H1 (cell line): Measurements from ENCODE around the gene HOOK1. TPM values are rescaled to one million over a fixed set of nuclear protein-coding genes. Genes with fewer than 3 reads are reported as not detected.

Experiments
- CTCF ChIA-PET: fragments of 300-600 bp; sonication (Branson Sonifier 250); formaldehyde crosslinking; loops from one replicate; lab custom pipeline; 2021; ENCODE audit not compliant: partially characterized antibody; lab: Charles Lee
- POLR2A ChIA-PET: fragments of 300-600 bp; sonication (Branson Sonifier 250); formaldehyde crosslinking; loops from one replicate; lab custom pipeline; 2021; ENCODE audit warnings: inconsistent platforms; ENCODE audit not compliant: partially characterized antibody; lab: Charles Lee
- DNase-seq, 2 experiments: peaks; one replicate each; pipeline versions ENCODE4 v3.0.0 to v3.0.0-alpha.2; 2010 to 2022; ENCODE audit warnings: low spot score in 2 of 2, low read depth in 1 of 2, mixed read lengths in 1 of 2
- FAIRE-seq: peaks from 2 replicates; lab custom pipeline; 2011; peaks lifted over from hg19 to GRCh38; lab: Jason Lieb, UNC
- H2AFZ ChIP-seq: 2 replicates; pipeline ENCODE4 v1.8.1; 2012; ENCODE audit warnings: low read length, inconsistent platforms
- H2AK5ac ChIP-seq: 2 replicates; pipeline ENCODE4 v1.6.1; 2013; ENCODE audit warnings: low read depth, low read length
- H2BK120ac ChIP-seq: replicated peaks from 2 replicates; pipeline ENCODE3; 2013; ENCODE audit warnings: low read depth, low read length, inconsistent platforms
- H2BK12ac ChIP-seq: 2 replicates; pipeline ENCODE4 v1.6.1; 2013; ENCODE audit warnings: low read depth, low read length
- H2BK15ac ChIP-seq: 2 replicates; pipeline ENCODE4 v1.6.1; 2013; ENCODE audit warnings: low read length
- H2BK20ac ChIP-seq: 2 replicates; pipeline ENCODE4 v1.6.1; 2013; ENCODE audit warnings: low read length
- H2BK5ac ChIP-seq: 2 replicates; pipeline ENCODE4 v1.6.1; 2013; ENCODE audit warnings: low read depth, low read length
- H3K14ac ChIP-seq: 2 replicates; pipeline ENCODE4 v1.6.1; 2013; ENCODE audit warnings: inconsistent platforms; ENCODE audit not compliant: insufficient read length
- H3K18ac ChIP-seq: 2 replicates; pipeline ENCODE4 v1.6.1; 2013; ENCODE audit warnings: low read length; ENCODE audit errors: extremely low read depth
- H3K23ac ChIP-seq: 2 replicates; pipeline ENCODE4 v1.6.1; 2013; ENCODE audit warnings: inconsistent platforms; ENCODE audit not compliant: insufficient read length
- H3K23me2 ChIP-seq: 2 replicates; pipeline ENCODE4 v1.6.1; 2013; ENCODE audit warnings: low read depth, low read length
- H3K27ac ChIP-seq: 2 replicates; pipeline ENCODE4 v1.6.1; 2011; ENCODE audit warnings: low read depth, low read length, inconsistent platforms
- H3K27me3 ChIP-seq, 4 experiments: replicated peaks in 1 of 4; 1 replicate in 1 of 4; 2 replicates in 3 of 4; pipeline versions ENCODE4 v1.6.1 to v1.8.1; 2011 to 2013; ENCODE audit warnings: low read length in 3 of 4, mild to moderate bottlenecking in 3 of 4, inconsistent platforms in 2 of 4, mixed read lengths in 2 of 4, moderate library complexity in 1 of 4; ENCODE audit not compliant: control insufficient read depth in 3 of 4, insufficient read depth in 3 of 4; ENCODE audit errors: extremely low read depth in 1 of 4
- H3K36me3 ChIP-seq, 4 experiments: 2 replicates each; pipeline versions ENCODE4 v1.6.1 to v1.8.1; 2011 to 2013; ENCODE audit warnings: mild to moderate bottlenecking in 4 of 4, low read length in 3 of 4, moderate library complexity in 2 of 4, control low read depth in 1 of 4, inconsistent platforms in 1 of 4; ENCODE audit not compliant: insufficient read depth in 4 of 4, control insufficient read depth in 2 of 4
- H3K4ac ChIP-seq: replicated peaks from 2 replicates; pipeline ENCODE3; 2013; ENCODE audit warnings: low read length, low read depth, mixed read lengths, inconsistent platforms; ENCODE audit not compliant: insufficient read length
- H3K4me1 ChIP-seq, 4 experiments: replicated peaks in 1 of 4; 1 replicate in 1 of 4; 2 replicates in 3 of 4; pipeline versions ENCODE4 v1.6.1 to v1.8.1; 2011 to 2013; ENCODE audit warnings: low read length in 3 of 4, inconsistent platforms in 2 of 4, mixed read lengths in 1 of 4; ENCODE audit not compliant: insufficient read depth in 4 of 4, control insufficient read depth in 3 of 4
- H3K4me2 ChIP-seq, 2 experiments: 2 replicates each; pipeline versions ENCODE4 v1.6.1 to v1.8.1; 2011 to 2013; ENCODE audit warnings: low read depth in 2 of 2, low read length in 2 of 2, control low read depth in 1 of 2, inconsistent platforms in 1 of 2, mild to moderate bottlenecking in 1 of 2; ENCODE audit not compliant: insufficient read depth in 1 of 2
- H3K4me3 ChIP-seq, 4 experiments: fragments of 200-600, 300-600 bp in 1 of 4; sonication (generic), shearing (Covaris generic), sonication (Bioruptor Twin) in 1 of 4; 2 replicates each; pipeline versions ENCODE4 v1.5.1 to v1.8.1; 2011 to 2016; ENCODE audit warnings: low read length in 4 of 4, low read depth in 3 of 4, control low read depth in 2 of 4, inconsistent platforms in 2 of 4, mild to moderate bottlenecking in 2 of 4, mixed read lengths in 1 of 4, moderate library complexity in 1 of 4; ENCODE audit not compliant: insufficient read depth in 2 of 4; ENCODE audit errors: extremely low read depth in 1 of 4
- H3K56ac ChIP-seq: replicated peaks from 2 replicates; pipeline ENCODE3; 2013; ENCODE audit warnings: low read depth, mild to moderate bottlenecking, mixed read lengths, low read length, inconsistent platforms; ENCODE audit not compliant: insufficient read length
- H3K79me1 ChIP-seq: 2 replicates; pipeline ENCODE4 v1.6.1; 2013; ENCODE audit warnings: low read depth, low read length, control low read depth
- H3K79me2 ChIP-seq, 2 experiments: 2 replicates each; pipeline versions ENCODE4 v1.6.1 to v1.8.1; 2012 to 2013; ENCODE audit warnings: low read length in 2 of 2, mild to moderate bottlenecking in 2 of 2, inconsistent platforms in 1 of 2; ENCODE audit not compliant: insufficient read depth in 2 of 2, control insufficient read depth in 1 of 2
- H3K9ac ChIP-seq, 4 experiments: replicated peaks in 1 of 4; 1 replicate in 1 of 4; 2 replicates in 3 of 4; pipeline versions ENCODE4 v1.6.1 to v1.8.1; 2011 to 2013; ENCODE audit warnings: low read depth in 3 of 4, low read length in 3 of 4, control low read depth in 2 of 4, mild to moderate bottlenecking in 2 of 4, moderate library complexity in 2 of 4, inconsistent platforms in 1 of 4; ENCODE audit errors: extremely low read depth in 1 of 4
- H3K9me3 ChIP-seq, 2 experiments: 2 replicates each; pipeline versions ENCODE4 v1.6.1 to v1.8.1; 2012 to 2013; ENCODE audit warnings: mild to moderate bottlenecking in 2 of 2, moderate library complexity in 2 of 2, control low read depth in 1 of 2, inconsistent platforms in 1 of 2, low read depth in 1 of 2, low read length in 1 of 2, mixed read lengths in 1 of 2; ENCODE audit not compliant: insufficient read depth in 2 of 2
- H4K20me1 ChIP-seq, 2 experiments: replicated peaks in 1 of 2; 2 replicates each; pipeline versions ENCODE3 to v1.8.1; 2011 to 2013; ENCODE audit warnings: inconsistent platforms in 2 of 2, low read length in 2 of 2, mild to moderate bottlenecking in 1 of 2; ENCODE audit not compliant: insufficient read depth in 2 of 2, control insufficient read depth in 1 of 2
- H4K5ac ChIP-seq: 2 replicates; pipeline ENCODE4 v1.6.1; 2013; ENCODE audit warnings: low read length, low read depth, mixed read lengths, inconsistent platforms; ENCODE audit not compliant: insufficient read length
- H4K8ac ChIP-seq: 2 replicates; pipeline ENCODE4 v1.8.0; 2013; ENCODE audit warnings: mild to moderate bottlenecking, moderate library complexity, low read length, inconsistent platforms; ENCODE audit not compliant: insufficient read depth; ENCODE audit errors: extremely low read depth
- H4K91ac ChIP-seq: replicated peaks from 2 replicates; pipeline ENCODE3; 2013; ENCODE audit warnings: low read length, mixed read lengths, inconsistent platforms; ENCODE audit not compliant: insufficient read length
- BRCA1 ChIP-seq: IDR thresholded peaks from 2 replicates; pipeline ENCODE4 v1.6.1; 2012; ENCODE audit warnings: low read depth, low read length, improper control_type of control experiment
- CTBP2 ChIP-seq: IDR thresholded peaks from 2 replicates; pipeline ENCODE4 v1.7.0; 2011; ENCODE audit warnings: borderline replicate concordance, mild to moderate bottlenecking, moderate library complexity, mixed read lengths, low read length; ENCODE audit not compliant: insufficient read depth, insufficient read length
- EGR1 ChIP-seq: IDR thresholded peaks from 2 replicates; pipeline ENCODE4 v1.6.1; 2011; ENCODE audit warnings: low read depth, low read length, borderline replicate concordance
- EP300 ChIP-seq, 2 experiments: IDR thresholded peaks; 1 replicate in 1 of 2; 2 replicates in 1 of 2; pipeline ENCODE4 v1.6.1; 2011 to 2012; ENCODE audit warnings: low read depth in 2 of 2, low read length in 2 of 2, mild to moderate bottlenecking in 2 of 2, borderline replicate concordance in 1 of 2, inconsistent platforms in 1 of 2, moderate library complexity in 1 of 2
- EZH2 ChIP-seq: fragments of 200-600 bp; sonication (generic); IDR thresholded peaks from 2 replicates; pipeline ENCODE4 v1.7.1; 2012; ENCODE audit warnings: low read depth, mild to moderate bottlenecking, moderate library complexity, low read length, inconsistent platforms; ENCODE audit not compliant: severe bottlenecking
- JUN ChIP-seq: IDR thresholded peaks from 2 replicates; pipeline ENCODE4 v1.6.1; 2011; ENCODE audit warnings: low read depth, mild to moderate bottlenecking, improper control_type of control experiment, low read length
- JUND ChIP-seq: IDR thresholded peaks from 2 replicates; pipeline ENCODE4 v1.6.1; 2011; ENCODE audit warnings: mild to moderate bottlenecking, improper control_type of control experiment, low read length
- POLR2A ChIP-seq, 2 experiments: IDR thresholded peaks; 1 replicate in 1 of 2; 2 replicates in 1 of 2; pipeline ENCODE4 v1.6.1; 2011; ENCODE audit warnings: low read depth in 2 of 2, low read length in 2 of 2, mild to moderate bottlenecking in 2 of 2; ENCODE audit errors: control extremely low read depth in 1 of 2
- SP2 ChIP-seq: IDR thresholded peaks from 2 replicates; pipeline ENCODE4 v1.6.1; 2012; ENCODE audit warnings: mild to moderate bottlenecking, low read length, inconsistent platforms
- SP4 ChIP-seq: IDR thresholded peaks from 2 replicates; pipeline ENCODE4 v1.6.1; 2012; ENCODE audit warnings: low read length, inconsistent platforms
- TEAD4 ChIP-seq: IDR thresholded peaks from 2 replicates; pipeline ENCODE4 v1.6.1; 2012; ENCODE audit warnings: low read depth, low read length, inconsistent platforms, mixed read lengths
- YY1 ChIP-seq: IDR thresholded peaks from 2 replicates; pipeline ENCODE4 v1.6.1; 2011; ENCODE audit warnings: low read depth, mild to moderate bottlenecking, low read length
- WGBS, 2 experiments: shearing (Covaris generic) in 1 of 2; methylation state at CpG; one replicate each; pipeline versions ENCODE4 v1.1.6 to v1.1.7; 2013 to 2015; ENCODE audit warnings: low lambda C conversion rate in 2 of 2, mixed read lengths in 2 of 2, inconsistent platforms in 1 of 2, low coverage in 1 of 2, missing lambda C conversion rate in 1 of 2; ENCODE audit not compliant: insufficient replicate concordance in 2 of 2, insufficient coverage in 1 of 2, insufficient read length in 1 of 2; ENCODE audit errors: extremely low coverage in 1 of 2, missing lambda C conversion rate in 1 of 2; 5-methylcytosine and 5-hydroxymethylcytosine counted together
- polyA plus RNA-seq, 7 experiments: library from polyadenylated mRNA; depleted of rRNA in 3 of 7; stranded (reverse) in 5 of 7; unstranded in 2 of 7; fragments of >200 nt in 5 of 7; fragments of 200-250 nt in 2 of 7; gene quantifications; 1 replicate in 5 of 7; 2 replicates in 1 of 7; 4 replicates in 1 of 7; pipeline versions ENCODE4 v1.2.1 to v1.2.3, GENCODE V29; 2011 to 2013; ENCODE audit warnings: missing spikeins in 2 of 7, mixed read lengths in 2 of 7
- total RNA-seq: library from RNA; stranded (reverse); fragmentation: NEBNext Ultra II Directional; extraction: Animal tissue kit (Norgen Biotek cat#: 25700); gene quantifications from 2 replicates; pipeline ENCODE4 v1.2.1, GENCODE V29; 2021

Gene HOOK1
- total and polyA plus RNA-seq, 2 of the 8 experiments (the other 6 are each of a cell fraction or from before 2014, with no cell fraction given) = 5.6 to 34.5 TPM

- no peak overlapping the region for H3K14ac ChIP-seq
- H3K56ac ChIP-seq = no peak overlapping the region
- H3K36me3 ChIP-seq = peaks cover 0 to 24% (median 7%) of the 10 kb centered on the region in 4 experiments; a peak in 3 of 8 replicates
- H2AK5ac ChIP-seq = no peak overlapping the region
- no peak overlapping the region for H4K91ac ChIP-seq
- H2BK15ac ChIP-seq = no peak overlapping the region
- H2BK120ac ChIP-seq = no peak overlapping the region
- no peak overlapping the region for H2BK20ac ChIP-seq
- H4K8ac ChIP-seq = no peak overlapping the region
- no peak overlapping the region for H3K9ac ChIP-seq
- no peaks in the 10 kb centered on the region for H3K79me2 ChIP-seq
- H4K5ac ChIP-seq = no peak overlapping the region
- no peak overlapping the region for H2BK12ac ChIP-seq
- no peak overlapping the region for H3K4ac ChIP-seq
- no peak overlapping the region for H2BK5ac ChIP-seq
- no peak overlapping the region for H3K4me2 ChIP-seq
- ChIA-PET POLR2A (no interaction called here), CTCF (no interaction called here)
- H3K4me3 ChIP-seq = no peak overlapping the region
- FAIRE-seq = no peak
- H2AFZ ChIP-seq = no peak overlapping the region
- TF ChIP-seq CTBP2 (no peak), SP2 (no peak), EP300 (IDR thresholded peaks at IDR 0.05; ENCODE audit: borderline replicate concordance in 1 of 2, low read depth in 2 of 2, low read length in 2 of 2) (no peak), YY1 (no peak), SP4 (no peak), POLR2A (IDR thresholded peaks at IDR 0.05; ENCODE audit: control extremely low read depth in 1 of 2, low read depth in 2 of 2, low read length in 2 of 2) (no peak), EGR1 (no peak), BRCA1 (no peak), JUN (no peak), TEAD4 (no peak), JUND (no peak), EZH2 (no peak)
- DNase-seq = no peak
- no peak overlapping the region for H3K27ac ChIP-seq
- 60% methylated on average over 3 of the region's 3 CpGs; no CpG with 5 or more reads in 1 of the 2 experiments for WGBS, 2 experiments
- H3K79me1 ChIP-seq = no peaks in the 10 kb centered on the region
- H4K20me1 ChIP-seq = no peaks in the 10 kb centered on the region
- no peaks in the 10 kb centered on the region for H3K27me3 ChIP-seq
- no peak overlapping the region for H3K23ac ChIP-seq
- no peak overlapping the region for H3K18ac ChIP-seq
- H3K4me1 ChIP-seq = no peaks in the 10 kb centered on the region
- H3K23me2 ChIP-seq = no peaks in the 10 kb centered on the region
- no peaks in the 10 kb centered on the region for H3K9me3 ChIP-seq
Observed at GRCh38 chr1:59833991-59834390, 19.2 kb downstream of the HOOK1 start.
